Activated T-helper 2 cell treated with anti-CD3 and anti-CD28 coated beads, Interferon-gamma antibody, Interleukin-2, Interleukin-4, amounts not matched to agents 10 μg/mL and 5 μg/mL and 100 μg/mL, durations not matched to agents 14 hours and 24 hours and 36 hours (primary cell): ENCODE measurements around the gene IL34. TPM values are rescaled to one million over a fixed set of nuclear protein-coding genes. Genes with fewer than 3 reads are reported as not detected.

ENCODE experiments used
- DNase-seq: peaks from one replicate; pipeline ENCODE4 v3.0.0; 2021; ENCODE audit warnings: low spot score
- H3K27ac Mint-ChIP-seq: one replicate; pipeline ENCODE4 v1.8.0; 2021; ENCODE audit warnings: mixed read lengths
- H3K27me3 Mint-ChIP-seq: one replicate; pipeline ENCODE4 v1.8.0; 2021; ENCODE audit warnings: low read depth, mixed read lengths
- H3K36me3 Mint-ChIP-seq: one replicate; pipeline ENCODE4 v1.8.0; 2021; ENCODE audit warnings: low read depth, mixed read lengths
- H3K4me1 Mint-ChIP-seq: one replicate; pipeline ENCODE4 v1.8.0; 2021; ENCODE audit warnings: low read depth, mixed read lengths
- H3K4me3 Mint-ChIP-seq: one replicate; pipeline ENCODE4 v1.8.0; 2021; ENCODE audit warnings: low read depth, mild to moderate bottlenecking, moderate library complexity, mixed read lengths
- H3K9me3 Mint-ChIP-seq: one replicate; pipeline ENCODE4 v1.8.0; 2021; ENCODE audit warnings: mixed read lengths
- intact Hi-C: fragments of 100-400 bp; cut with micrococcal nuclease; formaldehyde crosslinking; loops from one replicate; pipeline ENCODE4 v1.15.1; 2023
- total RNA-seq: library from RNA; stranded (reverse); gene quantifications from 2 replicates; pipeline ENCODE4 v1.2.3, GENCODE V29; 2022

The IL34 gene
- total RNA-seq, 1 donor from 2014 or later = not detected

- no peaks in the 10 kb centered on the region for H3K9me3 Mint-ChIP-seq
- no peaks in the 10 kb centered on the region for H3K4me1 Mint-ChIP-seq
- no peaks in the 10 kb centered on the region for H3K36me3 Mint-ChIP-seq
- no peak overlapping the region for H3K27ac Mint-ChIP-seq
- intact Hi-C loops = no loop called here
- H3K27me3 Mint-ChIP-seq = peaks cover 16% of the 10 kb centered on the region
- peak overlapping the region; percentile 26 for H3K4me3 Mint-ChIP-seq
- no peak for DNase-seq
Observed at GRCh38 chr16:70686376-70687101, 40.2 kb downstream of the IL34 start.

- no peak overlapping the region for H3K27ac Mint-ChIP-seq
- H3K27me3 Mint-ChIP-seq = peaks cover 16% of the 10 kb centered on the region
- no peak overlapping the region for H3K4me3 Mint-ChIP-seq
- H3K4me1 Mint-ChIP-seq = no peaks in the 10 kb centered on the region
- H3K9me3 Mint-ChIP-seq = no peaks in the 10 kb centered on the region
- intact Hi-C loops = no loop called here
- DNase-seq = no peak
- H3K36me3 Mint-ChIP-seq = no peaks in the 10 kb centered on the region
Observed at GRCh38 chr16:70687102-70687511, 40.7 kb downstream of the IL34 start.

GRCh38 chr16:70687671-70688245 lies 41.4 kb downstream of the IL34 start:
- intact Hi-C loops = no loop called here
- Mint-ChIP-seq H3K27me3 (peaks cover 16% of the 10 kb centered on the region), H3K27ac (no peak overlapping the region), H3K4me3 (no peak overlapping the region), H3K36me3 (no peaks in the 10 kb centered on the region), H3K9me3 (no peaks in the 10 kb centered on the region), H3K4me1 (no peaks in the 10 kb centered on the region)
- no peak for DNase-seq

GRCh38 chr16:70688246-70688742 lies 41.9 kb downstream of the IL34 start:
- DNase-seq = no peak
- no peaks in the 10 kb centered on the region for H3K4me1 Mint-ChIP-seq
- intact Hi-C loops = no loop called here
- no peaks in the 10 kb centered on the region for H3K9me3 Mint-ChIP-seq
- H3K27me3 Mint-ChIP-seq = peaks cover 16% of the 10 kb centered on the region
- H3K27ac Mint-ChIP-seq = no peak overlapping the region
- H3K36me3 Mint-ChIP-seq = no peaks in the 10 kb centered on the region
- no peak overlapping the region for H3K4me3 Mint-ChIP-seq

- no peaks in the 10 kb centered on the region for H3K36me3 Mint-ChIP-seq
- H3K4me1 Mint-ChIP-seq = no peaks in the 10 kb centered on the region
- peaks cover 11% of the 10 kb centered on the region for H3K27me3 Mint-ChIP-seq
- H3K27ac Mint-ChIP-seq = no peak overlapping the region
- H3K4me3 Mint-ChIP-seq = no peak overlapping the region
- H3K9me3 Mint-ChIP-seq = no peaks in the 10 kb centered on the region
- intact Hi-C loops = no loop called here
- no peak for DNase-seq
Observed at GRCh38 chr16:70689035-70689969, 42.9 kb downstream of the IL34 start.

- H3K9me3 Mint-ChIP-seq = no peaks in the 10 kb centered on the region
- no peak for DNase-seq
- intact Hi-C loops = no loop called here
- no peak overlapping the region for H3K4me3 Mint-ChIP-seq
- H3K27me3 Mint-ChIP-seq = peaks cover 5% of the 10 kb centered on the region
- H3K27ac Mint-ChIP-seq = no peak overlapping the region
- H3K36me3 Mint-ChIP-seq = no peaks in the 10 kb centered on the region
- H3K4me1 Mint-ChIP-seq = peaks cover under 1% of the 10 kb centered on the region
Observed at GRCh38 chr16:70689970-70690891, 43.9 kb downstream of the IL34 start.

GRCh38 chr16:70691223-70692129 lies 45.1 kb downstream of the IL34 start:
- Mint-ChIP-seq H3K36me3 (no peaks in the 10 kb centered on the region), H3K4me3 (no peak overlapping the region), H3K27me3 (peaks cover 2% of the 10 kb centered on the region), H3K4me1 (peaks cover 10% of the 10 kb centered on the region), H3K27ac (no peak overlapping the region), H3K9me3 (no peaks in the 10 kb centered on the region)
- intact Hi-C loops = no loop called here
- DNase-seq = no peak

GRCh38 chr16:70692130-70692872 lies 45.9 kb downstream of the IL34 start:
- H3K4me1 Mint-ChIP-seq = peaks cover 12% of the 10 kb centered on the region
- no peak overlapping the region for H3K27ac Mint-ChIP-seq
- no peaks in the 10 kb centered on the region for H3K36me3 Mint-ChIP-seq
- H3K27me3 Mint-ChIP-seq = no peaks in the 10 kb centered on the region
- intact Hi-C loops = no loop called here
- DNase-seq = no peak
- no peak overlapping the region for H3K4me3 Mint-ChIP-seq
- H3K9me3 Mint-ChIP-seq = no peaks in the 10 kb centered on the region

- Mint-ChIP-seq H3K4me1 (peaks cover 12% of the 10 kb centered on the region), H3K27me3 (no peaks in the 10 kb centered on the region), H3K9me3 (no peaks in the 10 kb centered on the region), H3K27ac (no peak overlapping the region), H3K36me3 (no peaks in the 10 kb centered on the region), H3K4me3 (no peak overlapping the region)
- no peak for DNase-seq
- intact Hi-C loops = no loop called here
Observed at GRCh38 chr16:70692873-70693671, 46.7 kb downstream of the IL34 start.

- no peak overlapping the region for H3K4me3 Mint-ChIP-seq
Observed at GRCh38 chr16:70694088-70694867, 47.9 kb downstream of the IL34 start.

More at GRCh38 chr16:70694088-70694867, 47.9 kb downstream of the IL34 start:
- no peak overlapping the region for H3K27ac Mint-ChIP-seq
- peaks cover 12% of the 10 kb centered on the region for H3K4me1 Mint-ChIP-seq
- H3K9me3 Mint-ChIP-seq = no peaks in the 10 kb centered on the region
- H3K36me3 Mint-ChIP-seq = no peaks in the 10 kb centered on the region
- no peak for DNase-seq
- H3K27me3 Mint-ChIP-seq = no peaks in the 10 kb centered on the region
- intact Hi-C loops = no loop called here
